Lower lobe of right lung (tissue), 2 donors: ENCODE results near the gene KIAA0825. TPM values are rescaled to one million over a fixed set of nuclear protein-coding genes. Genes with fewer than 3 reads are reported as not detected.

Experiments
- ATAC-seq, 2 donors: fragments of 200-7000 bp; cut with Tn5 transposase; one replicate each; pipeline ENCODE4 v1.9.1; 2020 to 2022; ENCODE audit warnings: mild to moderate bottlenecking in 2 of 2, moderate library complexity in 2 of 2
- DNase-seq: peaks from one replicate; pipeline ENCODE4 v3.0.0-alpha.2; 2020
- H3K27ac ChIP-seq: fragments of 200-600 bp; one replicate; pipeline ENCODE4 v1.8.0; 2022
- H3K27me3 ChIP-seq: fragments of 200-600 bp; one replicate; pipeline ENCODE4 v1.8.0; 2022; ENCODE audit warnings: low read depth
- H3K36me3 ChIP-seq: fragments of 200-600 bp; one replicate; pipeline ENCODE4 v1.8.0; 2022; ENCODE audit warnings: mild to moderate bottlenecking
- H3K4me1 ChIP-seq: fragments of 200-600 bp; one replicate; pipeline ENCODE4 v1.8.0; 2022
- H3K4me3 ChIP-seq: fragments of 200-600 bp; one replicate; pipeline ENCODE4 v1.8.0; 2022; ENCODE audit warnings: mild to moderate bottlenecking
- H3K9me3 ChIP-seq: fragments of 200-600 bp; one replicate; pipeline ENCODE4 v1.8.0; 2022
- CTCF ChIP-seq: fragments of 200-600 bp; IDR thresholded peaks from one replicate; pipeline ENCODE4 v1.8.0; 2022; ENCODE audit warnings: antibody characterized with exemption, mild to moderate bottlenecking
- intact Hi-C: fragments of 100-400 bp; cut with DNase I; formaldehyde crosslinking; loops from one replicate; pipeline ENCODE4 v1.11.0; 2022
- total RNA-seq: library from RNA; stranded (reverse); fragmentation: NEBNext Ultra II Directional; extraction: Animal tissue kit (Norgen Biotek cat#: 25700); gene quantifications from one replicate; pipeline ENCODE4 v1.2.1, GENCODE V29; 2021
- donor health status: DM: no; HTN: yes; CAD: no; lungs with severe emphysema.

Gene KIAA0825
- total RNA-seq, 1 donor from 2014 or later: 5.5 TPM

DNA sequence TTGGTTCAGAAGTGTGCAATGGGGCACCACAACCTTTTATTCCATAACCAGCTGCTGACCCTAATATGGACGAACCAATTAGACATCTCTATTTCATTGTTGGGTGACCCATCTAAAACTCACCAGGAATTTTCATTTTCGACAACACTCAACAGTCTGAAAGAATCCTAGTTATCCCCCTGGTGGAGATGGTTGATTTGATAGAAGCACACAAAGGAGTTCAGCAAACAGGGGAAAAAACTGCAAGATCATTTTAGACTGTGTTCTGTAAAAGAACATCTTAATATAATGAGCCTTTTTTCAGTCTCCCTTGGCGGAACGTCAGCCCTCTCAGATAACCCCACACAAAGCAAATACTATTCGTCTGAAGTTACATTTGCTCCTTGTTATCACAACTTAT is 367.4 kb downstream of the KIAA0825 start:
- Histone ChIP-seq H3K36me3 (no peaks in the 10 kb centered on the region), H3K27ac (no peak overlapping the region), H3K4me3 (no peak overlapping the region), H3K27me3 (no peaks in the 10 kb centered on the region), H3K4me1 (no peaks in the 10 kb centered on the region), H3K9me3 (no peaks in the 10 kb centered on the region)
- DNase-seq (no peak), ATAC-seq (no peak)
- intact Hi-C loops: no loop called here
- TF ChIP-seq CTCF: no peak

DNA sequence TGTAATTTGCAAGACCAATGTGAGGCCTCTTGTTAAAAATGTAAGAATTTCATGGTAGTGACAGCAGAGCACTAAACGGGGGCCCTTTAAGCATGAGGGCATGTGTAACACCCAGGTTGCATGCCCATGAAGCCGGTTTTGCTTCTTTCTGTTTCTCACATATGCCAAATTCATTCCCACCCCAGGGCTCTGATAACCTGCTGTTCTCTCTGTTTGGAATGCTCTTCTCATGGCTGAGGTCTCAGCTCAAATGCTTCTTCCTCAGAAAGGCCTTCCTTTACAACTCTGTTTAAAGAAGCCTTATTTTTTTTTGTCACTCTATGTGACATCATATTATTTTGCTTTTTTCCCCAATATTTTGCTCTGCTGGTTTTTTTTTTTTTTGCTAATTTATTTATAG is 369.0 kb downstream of the KIAA0825 start:
- no peaks in the 10 kb centered on the region for H3K27me3 ChIP-seq
- no peak for TF ChIP-seq CTCF
- ATAC-seq (no peak), DNase-seq (no peak)
- H3K9me3 ChIP-seq: no peaks in the 10 kb centered on the region
- no peak overlapping the region for H3K27ac ChIP-seq
- no peak overlapping the region for H3K4me3 ChIP-seq
- intact Hi-C loops: no loop called here
- H3K36me3 ChIP-seq: no peaks in the 10 kb centered on the region
- H3K4me1 ChIP-seq: no peaks in the 10 kb centered on the region

GRCh38 chr5:94248175-94248875 is 370.1 kb downstream of the KIAA0825 start:
- no peaks in the 10 kb centered on the region for H3K4me1 ChIP-seq
- intact Hi-C loops: no loop called here
- no peak overlapping the region for H3K4me3 ChIP-seq
- no peak for TF ChIP-seq CTCF
- DNase-seq: no peak
- H3K36me3 ChIP-seq: no peaks in the 10 kb centered on the region
- H3K27ac ChIP-seq: no peak overlapping the region
- H3K9me3 ChIP-seq: no peaks in the 10 kb centered on the region
- no peaks in the 10 kb centered on the region for H3K27me3 ChIP-seq
- no peak for ATAC-seq

DNA sequence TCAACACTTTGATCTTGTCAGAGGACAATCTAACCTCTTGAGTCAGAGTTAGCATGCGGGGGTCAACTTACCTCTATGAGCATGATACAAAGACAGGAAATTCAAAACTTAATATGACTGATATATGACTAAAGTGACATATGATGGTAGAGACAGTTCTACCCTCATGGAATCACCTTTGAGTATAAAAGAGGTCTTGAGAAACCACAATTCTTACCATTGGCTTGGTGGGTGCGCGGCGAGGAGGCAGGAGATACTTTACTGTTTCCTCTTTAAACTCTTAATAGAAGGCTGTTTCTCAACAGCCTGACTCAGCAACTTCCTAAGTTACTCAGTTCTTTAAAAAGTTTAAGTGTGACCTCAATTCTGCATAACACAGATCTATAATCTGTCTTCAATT is 372.8 kb downstream of the KIAA0825 start:
- DNase-seq (peak; percentile 42), ATAC-seq (no peak)
- intact Hi-C loops: no loop called here

GRCh38 chr5:94244921-94245320 is 373.5 kb downstream of the KIAA0825 start:
- intact Hi-C loops: no loop called here
- H3K27ac ChIP-seq: no peak overlapping the region
- H3K9me3 ChIP-seq: no peaks in the 10 kb centered on the region
- DNase-seq: no peak
- H3K27me3 ChIP-seq: no peaks in the 10 kb centered on the region
- no peak for ATAC-seq
- H3K36me3 ChIP-seq: no peaks in the 10 kb centered on the region
- H3K4me3 ChIP-seq: no peak overlapping the region
- H3K4me1 ChIP-seq: no peaks in the 10 kb centered on the region
- TF ChIP-seq CTCF: no peak

More for the DNA sequence above, 372.8 kb downstream of the KIAA0825 start:
- no peak overlapping the region for H3K4me3 ChIP-seq
- no peak overlapping the region for H3K27ac ChIP-seq
- no peaks in the 10 kb centered on the region for H3K4me1 ChIP-seq
- no peaks in the 10 kb centered on the region for H3K27me3 ChIP-seq
- TF ChIP-seq CTCF: no peak
- H3K9me3 ChIP-seq: no peaks in the 10 kb centered on the region
- H3K36me3 ChIP-seq: no peaks in the 10 kb centered on the region
